Stimulated activated naive CD8-positive, alpha-beta T cell treated with anti-CD3 and anti-CD28 coated beads, Interleukin-15, Interleukin-2, amounts not matched to agents 100 ng/mL and 50 ng/mL, for 24 hours (primary cell): ENCODE data around the gene USP13.
A peak's percentile ranks its signal among the peaks of the same experiment; 100 is the strongest.
"Not testable (repeated sequence)": the region's sequence is repeated elsewhere in the genome, so short reads cannot be mapped to it uniquely, and the experiment has no call there.

ENCODE experiments used
- H3K27ac Mint-ChIP-seq: one replicate; pipeline ENCODE4 v1.8.0; 2021; ENCODE audit warnings: mild to moderate bottlenecking, mixed read lengths
- H3K27me3 Mint-ChIP-seq: one replicate; pipeline ENCODE4 v1.8.0; 2021; ENCODE audit warnings: mixed read lengths
- H3K36me3 Mint-ChIP-seq: one replicate; pipeline ENCODE4 v1.8.0; 2021; ENCODE audit warnings: low read depth, mixed read lengths
- H3K4me1 Mint-ChIP-seq: one replicate; pipeline ENCODE4 v1.8.0; 2021; ENCODE audit warnings: low read depth, mixed read lengths
- H3K4me3 Mint-ChIP-seq: one replicate; pipeline ENCODE4 v1.8.0; 2021; ENCODE audit warnings: mild to moderate bottlenecking, mixed read lengths
- H3K9me3 Mint-ChIP-seq: one replicate; pipeline ENCODE4 v1.8.0; 2021; ENCODE audit warnings: mixed read lengths

USP13 gene

GRCh38 chr3:179640469-179640868, 12.4 kb upstream of the USP13 start:
- H3K36me3 Mint-ChIP-seq: no peaks in the 10 kb centered on the region
- no peak overlapping the region for H3K27ac Mint-ChIP-seq
- H3K27me3 Mint-ChIP-seq: no peaks in the 10 kb centered on the region
- H3K4me1 Mint-ChIP-seq: peaks cover 4% of the 10 kb centered on the region
- no peaks in the 10 kb centered on the region for H3K9me3 Mint-ChIP-seq
- H3K4me3 Mint-ChIP-seq: no peak overlapping the region

- H3K4me3 Mint-ChIP-seq: no peak overlapping the region
- no peaks in the 10 kb centered on the region for H3K27me3 Mint-ChIP-seq
- no peaks in the 10 kb centered on the region for H3K9me3 Mint-ChIP-seq
- H3K4me1 Mint-ChIP-seq: peaks cover 4% of the 10 kb centered on the region
- no peak overlapping the region for H3K27ac Mint-ChIP-seq
- no peaks in the 10 kb centered on the region for H3K36me3 Mint-ChIP-seq
Measured at GRCh38 chr3:179642871-179643270, 10.0 kb upstream of the USP13 start.

- not testable (repeated sequence) for H3K27me3 Mint-ChIP-seq, H3K27ac Mint-ChIP-seq, H3K9me3 Mint-ChIP-seq, H3K36me3 Mint-ChIP-seq, H3K4me3 Mint-ChIP-seq, H3K4me1 Mint-ChIP-seq
Measured at GRCh38 chr3:179643837-179644236, 9.0 kb upstream of the USP13 start.

GRCh38 chr3:179646177-179646576, 6.7 kb upstream of the USP13 start:
- no peaks in the 10 kb centered on the region for H3K9me3 Mint-ChIP-seq
- H3K4me3 Mint-ChIP-seq: no peak overlapping the region
- H3K27ac Mint-ChIP-seq: no peak overlapping the region
- no peaks in the 10 kb centered on the region for H3K27me3 Mint-ChIP-seq
- H3K4me1 Mint-ChIP-seq: peaks cover 4% of the 10 kb centered on the region
- H3K36me3 Mint-ChIP-seq: no peaks in the 10 kb centered on the region

GRCh38 chr3:179651687-179652446, 973 bp upstream of the USP13 start:
- Mint-ChIP-seq H3K4me1 (peaks cover 29% of the 10 kb centered on the region), H3K9me3 (no peaks in the 10 kb centered on the region), H3K36me3 (no peaks in the 10 kb centered on the region), H3K27ac (peak overlapping the region; percentile 27), H3K27me3 (peaks cover 5% of the 10 kb centered on the region), H3K4me3 (peak overlapping the region; percentile 79)

- peaks cover 5% of the 10 kb centered on the region for H3K27me3 Mint-ChIP-seq
- H3K27ac Mint-ChIP-seq: peak overlapping the region; percentile 86
- H3K4me3 Mint-ChIP-seq: peak overlapping the region; percentile 95
- H3K9me3 Mint-ChIP-seq: no peaks in the 10 kb centered on the region
- peaks cover 29% of the 10 kb centered on the region for H3K4me1 Mint-ChIP-seq
- H3K36me3 Mint-ChIP-seq: no peaks in the 10 kb centered on the region
Measured at GRCh38 chr3:179653096-179653797, 407 bp downstream of the USP13 start.

- H3K4me1 Mint-ChIP-seq: peaks cover 29% of the 10 kb centered on the region
- H3K4me3 Mint-ChIP-seq: peak overlapping the region; percentile 5
- H3K27ac Mint-ChIP-seq: no peak overlapping the region
- peaks cover 5% of the 10 kb centered on the region for H3K27me3 Mint-ChIP-seq
- H3K9me3 Mint-ChIP-seq: no peaks in the 10 kb centered on the region
- H3K36me3 Mint-ChIP-seq: no peaks in the 10 kb centered on the region
Measured at GRCh38 chr3:179655236-179655635, 2.4 kb downstream of the USP13 start.

GRCh38 chr3:179658606-179659005, 5.8 kb downstream of the USP13 start:
- H3K4me3 Mint-ChIP-seq: no peak overlapping the region
- H3K9me3 Mint-ChIP-seq: no peaks in the 10 kb centered on the region
- peaks cover 16% of the 10 kb centered on the region for H3K4me1 Mint-ChIP-seq
- H3K27me3 Mint-ChIP-seq: no peaks in the 10 kb centered on the region
- no peaks in the 10 kb centered on the region for H3K36me3 Mint-ChIP-seq
- no peak overlapping the region for H3K27ac Mint-ChIP-seq

GRCh38 chr3:179660872-179661271, 8.0 kb downstream of the USP13 start:
- no peaks in the 10 kb centered on the region for H3K36me3 Mint-ChIP-seq
- H3K9me3 Mint-ChIP-seq: no peaks in the 10 kb centered on the region
- H3K4me1 Mint-ChIP-seq: no peaks in the 10 kb centered on the region
- H3K27me3 Mint-ChIP-seq: no peaks in the 10 kb centered on the region
- H3K4me3 Mint-ChIP-seq: no peak overlapping the region
- H3K27ac Mint-ChIP-seq: no peak overlapping the region

- no peaks in the 10 kb centered on the region for H3K36me3 Mint-ChIP-seq
Measured at GRCh38 chr3:179661777-179662176, 8.9 kb downstream of the USP13 start.

GRCh38 chr3:179663093-179663492, 10.3 kb downstream of the USP13 start:
- H3K9me3 Mint-ChIP-seq: no peaks in the 10 kb centered on the region
- no peaks in the 10 kb centered on the region for H3K27me3 Mint-ChIP-seq
- H3K36me3 Mint-ChIP-seq: no peaks in the 10 kb centered on the region
- H3K4me1 Mint-ChIP-seq: no peaks in the 10 kb centered on the region
- H3K27ac Mint-ChIP-seq: no peak overlapping the region
- H3K4me3 Mint-ChIP-seq: no peak overlapping the region

More at GRCh38 chr3:179661777-179662176, 8.9 kb downstream of the USP13 start:
- Mint-ChIP-seq H3K27me3 (no peaks in the 10 kb centered on the region), H3K4me1 (no peaks in the 10 kb centered on the region), H3K4me3 (no peak overlapping the region), H3K27ac (no peak overlapping the region), H3K9me3 (no peaks in the 10 kb centered on the region)

- H3K9me3 Mint-ChIP-seq: no peaks in the 10 kb centered on the region
- H3K4me3 Mint-ChIP-seq: no peak overlapping the region
- no peaks in the 10 kb centered on the region for H3K27me3 Mint-ChIP-seq
- no peaks in the 10 kb centered on the region for H3K36me3 Mint-ChIP-seq
- no peaks in the 10 kb centered on the region for H3K4me1 Mint-ChIP-seq
- H3K27ac Mint-ChIP-seq: no peak overlapping the region
Measured at GRCh38 chr3:179666030-179666429, 13.2 kb downstream of the USP13 start.

GRCh38 chr3:179666436-179667035, 13.7 kb downstream of the USP13 start:
- Mint-ChIP-seq H3K4me3 (no peak overlapping the region), H3K9me3 (no peaks in the 10 kb centered on the region), H3K36me3 (no peaks in the 10 kb centered on the region), H3K27me3 (no peaks in the 10 kb centered on the region), H3K27ac (no peak overlapping the region), H3K4me1 (no peaks in the 10 kb centered on the region)

- H3K4me3 Mint-ChIP-seq: no peak overlapping the region
- H3K9me3 Mint-ChIP-seq: no peaks in the 10 kb centered on the region
- H3K4me1 Mint-ChIP-seq: no peaks in the 10 kb centered on the region
- H3K27me3 Mint-ChIP-seq: no peaks in the 10 kb centered on the region
- no peak overlapping the region for H3K27ac Mint-ChIP-seq
- H3K36me3 Mint-ChIP-seq: no peaks in the 10 kb centered on the region
Measured at GRCh38 chr3:179668429-179668828, 15.6 kb downstream of the USP13 start.

- Mint-ChIP-seq H3K9me3 (no peaks in the 10 kb centered on the region), H3K4me1 (no peaks in the 10 kb centered on the region), H3K4me3 (no peak overlapping the region), H3K27me3 (no peaks in the 10 kb centered on the region), H3K36me3 (no peaks in the 10 kb centered on the region), H3K27ac (no peak overlapping the region)
Measured at GRCh38 chr3:179670311-179670710, 17.5 kb downstream of the USP13 start.
